ENCODE measurements around the gene P2RX2. TPM values are rescaled to one million over a fixed set of nuclear protein-coding genes. Genes with fewer than 3 reads are reported as not detected.

P2RX2 gene
- total and polyA plus RNA-seq, 2 of the 4 experiments (the other 2 are of a cell fraction): not detected

DNA sequence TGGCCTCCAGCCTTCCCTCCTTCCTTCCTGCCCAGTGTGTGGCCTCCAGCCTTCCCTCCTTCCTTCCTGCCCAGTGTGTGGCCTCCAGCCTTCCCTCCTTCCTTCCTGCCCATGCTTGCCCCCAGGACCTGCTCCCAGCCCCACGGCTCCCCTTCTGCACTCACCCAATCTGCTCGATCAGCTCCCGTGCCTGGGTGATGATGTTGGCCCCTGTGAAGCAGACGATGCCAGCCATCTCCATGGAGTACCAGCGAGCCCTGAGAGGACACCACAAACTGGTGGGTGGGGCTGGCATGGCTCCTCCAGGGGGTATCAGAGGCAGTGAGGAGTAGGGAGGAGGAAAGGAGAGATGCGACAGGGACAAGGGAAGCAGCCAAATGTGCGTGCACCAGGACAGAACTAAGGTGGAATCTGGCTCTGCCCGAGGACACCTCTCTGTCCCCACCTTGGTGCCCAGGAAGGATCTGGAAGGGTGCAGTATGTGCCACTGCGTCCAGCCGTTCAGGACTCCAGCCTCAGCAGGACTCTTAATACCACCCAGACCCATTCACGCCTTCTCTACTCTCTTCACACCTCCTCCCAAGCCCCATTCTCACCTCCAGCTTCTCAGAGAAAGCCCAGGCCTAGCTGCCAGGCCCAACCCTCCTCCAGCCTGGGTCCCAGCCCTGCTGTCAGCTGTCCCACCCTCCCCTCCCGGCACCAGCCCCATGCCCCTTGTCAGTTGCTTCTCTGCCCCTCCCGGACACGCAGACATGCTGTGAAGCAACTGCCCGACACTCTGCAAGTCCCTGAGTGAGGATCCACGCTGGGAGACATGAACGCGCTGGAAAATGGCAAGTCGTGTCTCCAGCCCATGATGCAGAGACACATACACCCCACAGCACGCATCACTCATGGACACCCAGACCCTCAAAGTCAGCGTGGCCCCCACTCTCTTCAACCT is 45.9 kb downstream of the P2RX2 start (continued):
- TF ChIP-seq MAFK (IDR thresholded peaks at IDR 0.05; ENCODE audit: low read depth, low read length) (no peak), MXI1 (IDR thresholded peaks at IDR 0.05; ENCODE audit: borderline replicate concordance, low read depth, low read length) (no peak), NFE2L2 (IDR thresholded peaks at IDR 0.05; ENCODE audit: low read depth, low read length) (no peak), SMC3 (IDR thresholded peaks at IDR 0.05; ENCODE audit: low read depth, low read length) (no peak), BHLHE40 (IDR thresholded peaks at IDR 0.05; ENCODE audit: low read depth, low read length) (no peak), MAZ (IDR thresholded peaks at IDR 0.05; ENCODE audit: borderline replicate concordance, low read depth, low read length) (no peak), RFX5 (IDR thresholded peaks at IDR 0.05; ENCODE audit: low read depth, low read length) (no peak)

All from IMR-90 (cell line).